GM13976 (cell line): ENCODE data around the gene KLF7.

Source experiments
- DNase-seq: peaks from one replicate; pipeline ENCODE4 v3.0.0; 2012; ENCODE audit warnings: low spot score
- in situ Hi-C: fragments of 300-500 bp; cut with MboI; formaldehyde crosslinking; loops from one replicate; pipeline ENCODE4 v1.12.0; 2022; ENCODE audit warnings: low sequenced_read_pairs, mixed read lengths, inconsistent platforms; ENCODE audit not compliant: unreplicated experiment
- TF ChIP-seq, protein P1 (sequence below): IDR thresholded peaks from 2 replicates; pipeline ENCODE4 v1.5.1; 2012; ENCODE audit warnings: borderline replicate concordance, mild to moderate bottlenecking; ENCODE audit not compliant: insufficient read depth; ENCODE audit errors: extremely low read depth, missing control alignments, control extremely low read depth

Gene KLF7

DNA sequence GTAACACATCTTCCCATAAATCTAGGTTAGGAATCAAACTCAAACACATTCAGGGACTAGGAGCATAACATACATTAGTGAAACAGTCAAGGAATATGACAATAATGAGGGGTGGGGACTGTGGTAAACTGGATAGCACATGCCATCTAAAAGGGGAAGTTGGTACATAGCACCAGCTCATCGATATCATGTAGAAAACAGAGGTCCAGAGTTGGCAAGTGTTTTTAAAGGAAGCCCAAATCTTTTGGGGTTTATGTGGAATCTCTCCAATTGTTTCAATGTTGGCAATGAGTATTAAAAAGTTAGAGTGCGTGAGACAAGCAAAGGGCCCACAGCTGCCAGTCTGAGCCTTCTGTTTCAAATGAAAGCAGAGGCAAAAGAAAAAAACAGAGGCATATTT lies 24.4 kb downstream of the KLF7 start:
- in situ Hi-C loops = loop anchor here (10.0 kb wide), 1 partner anchor 323 kb away; no protein-coding TSS in a partner anchor
- TF ChIP-seq, protein P1, sequence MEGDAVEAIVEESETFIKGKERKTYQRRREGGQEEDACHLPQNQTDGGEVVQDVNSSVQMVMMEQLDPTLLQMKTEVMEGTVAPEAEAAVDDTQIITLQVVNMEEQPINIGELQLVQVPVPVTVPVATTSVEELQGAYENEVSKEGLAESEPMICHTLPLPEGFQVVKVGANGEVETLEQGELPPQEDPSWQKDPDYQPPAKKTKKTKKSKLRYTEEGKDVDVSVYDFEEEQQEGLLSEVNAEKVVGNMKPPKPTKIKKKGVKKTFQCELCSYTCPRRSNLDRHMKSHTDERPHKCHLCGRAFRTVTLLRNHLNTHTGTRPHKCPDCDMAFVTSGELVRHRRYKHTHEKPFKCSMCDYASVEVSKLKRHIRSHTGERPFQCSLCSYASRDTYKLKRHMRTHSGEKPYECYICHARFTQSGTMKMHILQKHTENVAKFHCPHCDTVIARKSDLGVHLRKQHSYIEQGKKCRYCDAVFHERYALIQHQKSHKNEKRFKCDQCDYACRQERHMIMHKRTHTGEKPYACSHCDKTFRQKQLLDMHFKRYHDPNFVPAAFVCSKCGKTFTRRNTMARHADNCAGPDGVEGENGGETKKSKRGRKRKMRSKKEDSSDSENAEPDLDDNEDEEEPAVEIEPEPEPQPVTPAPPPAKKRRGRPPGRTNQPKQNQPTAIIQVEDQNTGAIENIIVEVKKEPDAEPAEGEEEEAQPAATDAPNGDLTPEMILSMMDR = no peak
- DNase-seq = no peak

DNA sequence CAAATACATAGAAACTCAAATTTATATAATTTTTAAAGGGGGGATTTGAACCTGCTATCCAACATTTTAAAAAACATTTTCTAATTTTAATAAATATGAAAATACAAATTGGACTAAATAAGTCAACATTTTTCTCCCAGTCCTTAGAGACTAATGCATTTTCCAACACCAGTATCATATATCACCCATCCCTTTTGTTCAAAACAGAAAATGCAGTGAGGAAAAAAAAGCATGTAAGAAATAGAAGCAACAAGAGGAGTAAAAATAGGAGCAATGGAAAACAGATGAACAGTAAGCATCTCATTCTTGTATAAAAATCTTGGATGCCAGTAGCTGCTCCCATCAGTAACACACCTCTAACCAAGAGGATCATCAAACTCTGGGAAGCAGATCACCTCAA lies 25.5 kb downstream of the KLF7 start:
- TF ChIP-seq, protein P1 = no peak
- in situ Hi-C loops = loop anchor here (10.0 kb wide), 1 partner anchor 325 kb away; no protein-coding TSS in a partner anchor
- no peak for DNase-seq

DNA sequence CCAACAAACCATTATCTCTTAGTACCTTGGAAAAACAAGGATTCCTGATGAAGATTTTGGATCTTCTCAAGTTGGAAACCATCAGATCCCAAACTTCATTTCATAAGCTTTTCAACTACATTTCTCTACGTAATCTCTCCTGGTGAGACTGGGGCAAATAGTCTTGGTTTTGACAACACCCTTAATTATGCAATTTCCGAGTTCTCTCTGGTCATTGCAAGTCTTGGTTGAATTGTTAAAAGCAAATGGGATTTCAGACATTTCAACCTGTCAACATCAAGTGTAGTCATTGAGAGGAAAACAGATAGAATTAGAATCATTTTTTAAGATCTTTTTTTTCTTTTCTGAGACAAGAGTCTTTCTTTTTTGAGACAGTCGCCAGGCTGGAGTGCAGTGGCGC lies 26.2 kb downstream of the KLF7 start:
- TF ChIP-seq, protein P1 = no peak
- in situ Hi-C loops = no loop called here

DNA sequence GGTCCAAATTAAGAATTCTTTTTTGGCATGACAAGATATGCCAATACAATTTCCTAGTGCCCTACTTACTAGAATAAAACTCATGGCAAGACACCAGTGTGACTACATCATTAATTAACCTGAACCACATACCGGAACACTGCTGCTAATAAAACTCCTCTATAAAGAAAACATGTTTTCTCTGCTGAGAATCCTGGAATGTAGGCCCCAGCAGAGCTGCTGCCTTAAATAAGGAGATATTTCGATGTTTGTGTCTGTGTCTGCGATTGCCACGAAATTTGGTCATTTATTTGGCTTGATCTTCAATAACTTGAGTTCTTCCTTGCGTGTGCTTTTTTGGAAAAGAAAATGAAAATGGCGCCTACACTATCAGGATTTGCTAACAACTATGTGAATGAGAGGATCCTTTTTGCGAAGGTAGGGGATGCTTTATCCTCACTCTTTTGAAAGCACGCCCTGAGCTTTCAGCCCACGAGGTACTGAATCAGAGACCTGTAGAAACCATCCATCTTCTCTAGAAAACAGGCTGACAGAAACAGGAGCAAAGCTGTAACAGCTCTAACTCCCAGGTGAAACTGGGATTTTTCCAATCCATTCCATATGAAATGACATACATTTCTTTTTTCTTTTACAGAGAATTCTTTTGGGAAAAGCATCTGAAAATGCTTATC lies 27.0 kb downstream of the KLF7 start:
- TF ChIP-seq, protein P1 = no peak
- no peak for DNase-seq
- in situ Hi-C loops = no loop called here

More for the DNA sequence above, 26.2 kb downstream of the KLF7 start:
- DNase-seq = no peak

DNA sequence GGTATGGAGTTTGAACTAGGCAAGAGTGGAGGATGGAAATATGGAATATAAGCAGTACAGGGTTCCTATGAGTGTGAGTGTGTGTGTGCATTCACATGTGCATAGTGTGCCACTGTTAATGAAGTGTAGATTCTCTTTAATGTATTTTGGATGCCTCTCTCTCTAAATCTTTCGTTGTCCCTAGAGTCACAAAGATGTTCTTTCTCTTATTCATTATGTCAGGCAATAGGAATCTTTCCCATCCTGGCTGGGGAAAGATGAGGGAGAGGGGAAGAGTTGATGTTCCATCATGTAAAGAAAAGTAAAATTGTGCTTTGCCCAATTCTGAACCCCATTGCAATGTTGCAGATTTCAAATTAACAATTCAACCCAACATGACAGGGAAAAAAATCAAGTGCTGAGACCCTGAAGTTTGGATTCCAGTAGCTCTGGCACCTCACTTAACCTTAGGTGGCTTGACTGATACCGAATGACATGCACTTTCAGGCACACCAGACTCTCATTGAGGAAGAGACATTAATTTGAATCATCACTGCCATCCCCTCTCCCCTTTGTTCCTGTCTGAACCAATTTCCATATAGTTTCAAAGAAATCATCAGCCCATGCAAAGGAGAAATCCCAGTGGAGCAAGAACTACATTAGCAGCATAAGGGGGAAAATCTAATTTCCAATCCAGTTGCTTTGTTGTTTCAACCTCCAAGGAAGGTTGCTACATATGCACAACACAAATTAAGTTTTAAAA lies 28.0 kb downstream of the KLF7 start:
- DNase-seq = no peak
- TF ChIP-seq, protein P1 = no peak
- in situ Hi-C loops = no loop called here

DNA sequence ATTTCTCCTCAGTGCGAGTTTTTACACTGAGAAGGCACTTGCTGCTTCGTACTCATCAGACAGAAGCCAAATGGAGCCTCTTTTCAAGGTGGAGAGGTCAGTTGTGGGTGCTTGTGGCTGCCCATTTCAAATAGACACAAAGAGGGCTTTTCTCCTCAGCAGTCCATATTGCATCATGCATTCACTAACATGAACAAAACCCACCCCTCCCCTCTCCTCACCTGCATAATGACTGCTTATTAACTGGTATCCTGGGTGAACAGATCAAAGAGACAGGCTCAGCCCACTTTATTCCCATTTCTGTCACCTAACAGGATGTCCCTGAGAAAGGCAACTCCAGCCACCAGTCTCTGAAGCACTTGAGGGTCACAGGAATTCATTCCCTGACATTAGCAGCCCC lies 28.9 kb downstream of the KLF7 start:
- TF ChIP-seq, protein P1 = no peak
- in situ Hi-C loops = no loop called here
- no peak for DNase-seq
